Stomach (tissue), 4 donors: ENCODE results near the gene MTNR1B.

Experiments
- POLR2AphosphoS5 ChIP-seq, 3 donors: sonication (generic); formaldehyde crosslinking; IDR thresholded peaks; one replicate each; pipeline ENCODE4 v1.6.1; 2016; ENCODE audit warnings: antibody characterized with exemption in 3 of 3
- TF ChIP-seq, protein P1 (sequence below), 7 experiments: fragments of 450-650 bp in 4 of 7; fragments of 200-600 bp in 3 of 7; sonication (generic) in 3 of 7; IDR thresholded peaks; one replicate each; pipeline ENCODE4 v1.5.1; 2016 to 2019; ENCODE audit warnings: antibody characterized with exemption in 7 of 7, control low read depth in 2 of 7, mild to moderate bottlenecking in 1 of 7

DNA sequence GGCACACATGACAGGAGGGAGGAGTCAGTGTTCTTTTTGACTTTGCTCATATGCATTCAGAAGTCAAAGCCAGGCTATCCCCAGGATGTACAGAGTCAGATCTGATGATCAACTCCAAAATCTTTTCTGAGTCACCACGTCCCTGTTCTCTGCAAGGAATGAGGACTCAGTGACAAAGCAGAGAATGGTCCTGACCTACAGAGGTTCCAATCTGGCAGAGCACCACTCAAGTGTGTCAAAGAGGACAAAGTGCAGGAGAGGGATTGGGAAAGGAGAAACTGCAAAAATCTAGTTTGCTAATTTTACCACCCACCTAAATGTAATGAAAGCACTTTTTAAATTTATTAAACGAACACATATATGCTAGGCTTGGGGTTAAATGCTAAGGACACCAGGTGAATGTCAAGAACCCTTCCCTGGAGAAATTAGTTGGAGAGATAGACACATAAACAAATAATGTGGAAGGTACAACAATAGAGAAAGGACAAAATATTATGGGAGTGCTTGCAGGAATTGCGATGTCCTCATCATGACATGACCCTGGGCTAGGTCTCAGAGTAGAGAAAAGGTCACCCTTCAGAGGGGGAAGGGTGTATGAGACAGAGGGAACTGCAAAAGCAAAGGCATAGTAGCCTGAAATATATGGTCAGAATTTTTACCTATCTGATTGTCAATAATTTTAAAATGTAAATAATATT is 56.3 kb downstream of the MTNR1B start:
- TF ChIP-seq, protein P1, sequence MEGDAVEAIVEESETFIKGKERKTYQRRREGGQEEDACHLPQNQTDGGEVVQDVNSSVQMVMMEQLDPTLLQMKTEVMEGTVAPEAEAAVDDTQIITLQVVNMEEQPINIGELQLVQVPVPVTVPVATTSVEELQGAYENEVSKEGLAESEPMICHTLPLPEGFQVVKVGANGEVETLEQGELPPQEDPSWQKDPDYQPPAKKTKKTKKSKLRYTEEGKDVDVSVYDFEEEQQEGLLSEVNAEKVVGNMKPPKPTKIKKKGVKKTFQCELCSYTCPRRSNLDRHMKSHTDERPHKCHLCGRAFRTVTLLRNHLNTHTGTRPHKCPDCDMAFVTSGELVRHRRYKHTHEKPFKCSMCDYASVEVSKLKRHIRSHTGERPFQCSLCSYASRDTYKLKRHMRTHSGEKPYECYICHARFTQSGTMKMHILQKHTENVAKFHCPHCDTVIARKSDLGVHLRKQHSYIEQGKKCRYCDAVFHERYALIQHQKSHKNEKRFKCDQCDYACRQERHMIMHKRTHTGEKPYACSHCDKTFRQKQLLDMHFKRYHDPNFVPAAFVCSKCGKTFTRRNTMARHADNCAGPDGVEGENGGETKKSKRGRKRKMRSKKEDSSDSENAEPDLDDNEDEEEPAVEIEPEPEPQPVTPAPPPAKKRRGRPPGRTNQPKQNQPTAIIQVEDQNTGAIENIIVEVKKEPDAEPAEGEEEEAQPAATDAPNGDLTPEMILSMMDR (IDR thresholded peaks at IDR 0.05), result no peak
- TF ChIP-seq POLR2AphosphoS5 (IDR thresholded peaks at IDR 0.05), result no peak
